Measurements from ENCODE around the gene ZDHHC18.

Gene ZDHHC18

DNA sequence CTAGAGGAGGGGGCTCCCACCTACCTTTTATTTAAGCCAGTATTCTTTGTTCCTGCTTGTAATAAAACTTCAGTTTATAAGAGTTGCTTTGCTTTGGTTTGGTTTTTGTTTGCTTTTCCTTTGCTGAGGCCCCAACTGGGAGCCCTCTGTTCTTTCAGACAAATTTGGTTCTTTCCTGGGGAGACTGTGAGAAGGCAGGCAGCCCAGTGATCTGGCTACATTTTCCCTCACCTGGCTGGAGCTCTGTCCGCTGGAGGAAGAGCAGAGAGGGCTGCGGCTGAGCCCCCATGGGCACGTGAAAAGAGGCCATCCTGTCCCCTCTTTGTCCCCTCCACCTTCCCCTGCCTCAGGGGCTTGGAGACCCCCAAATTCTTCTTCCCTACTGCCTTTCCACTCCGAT is 29.1 kb downstream of the ZDHHC18 start:
- H3K4me3 ChIP-seq (ENCODE audit: low read length) = no peak overlapping the region
- no peak for DNase-seq (ENCODE audit: low read depth)
- TF ChIP-seq, protein P1, sequence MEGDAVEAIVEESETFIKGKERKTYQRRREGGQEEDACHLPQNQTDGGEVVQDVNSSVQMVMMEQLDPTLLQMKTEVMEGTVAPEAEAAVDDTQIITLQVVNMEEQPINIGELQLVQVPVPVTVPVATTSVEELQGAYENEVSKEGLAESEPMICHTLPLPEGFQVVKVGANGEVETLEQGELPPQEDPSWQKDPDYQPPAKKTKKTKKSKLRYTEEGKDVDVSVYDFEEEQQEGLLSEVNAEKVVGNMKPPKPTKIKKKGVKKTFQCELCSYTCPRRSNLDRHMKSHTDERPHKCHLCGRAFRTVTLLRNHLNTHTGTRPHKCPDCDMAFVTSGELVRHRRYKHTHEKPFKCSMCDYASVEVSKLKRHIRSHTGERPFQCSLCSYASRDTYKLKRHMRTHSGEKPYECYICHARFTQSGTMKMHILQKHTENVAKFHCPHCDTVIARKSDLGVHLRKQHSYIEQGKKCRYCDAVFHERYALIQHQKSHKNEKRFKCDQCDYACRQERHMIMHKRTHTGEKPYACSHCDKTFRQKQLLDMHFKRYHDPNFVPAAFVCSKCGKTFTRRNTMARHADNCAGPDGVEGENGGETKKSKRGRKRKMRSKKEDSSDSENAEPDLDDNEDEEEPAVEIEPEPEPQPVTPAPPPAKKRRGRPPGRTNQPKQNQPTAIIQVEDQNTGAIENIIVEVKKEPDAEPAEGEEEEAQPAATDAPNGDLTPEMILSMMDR (conservative IDR thresholded peaks at IDR 0.05; ENCODE audit: low read depth, low read length) = no peak

- H3K4me3 ChIP-seq (ENCODE audit: low read length) = no peak overlapping the region
- no peak for DNase-seq (ENCODE audit: low read depth)
- TF ChIP-seq, protein P1 (conservative IDR thresholded peaks at IDR 0.05; ENCODE audit: low read depth, low read length) = no peak
These were observed 29.7 kb downstream of the ZDHHC18 start for GRCh38 chr1:26856181-26856580.

- TF ChIP-seq, protein P1 (conservative IDR thresholded peaks at IDR 0.05; ENCODE audit: low read depth, low read length) = no peak
- H3K4me3 ChIP-seq (ENCODE audit: low read length) = no peak overlapping the region
- DNase-seq (ENCODE audit: low read depth) = no peak
These were observed 30.3 kb downstream of the ZDHHC18 start for GRCh38 chr1:26856604-26857469.

DNA sequence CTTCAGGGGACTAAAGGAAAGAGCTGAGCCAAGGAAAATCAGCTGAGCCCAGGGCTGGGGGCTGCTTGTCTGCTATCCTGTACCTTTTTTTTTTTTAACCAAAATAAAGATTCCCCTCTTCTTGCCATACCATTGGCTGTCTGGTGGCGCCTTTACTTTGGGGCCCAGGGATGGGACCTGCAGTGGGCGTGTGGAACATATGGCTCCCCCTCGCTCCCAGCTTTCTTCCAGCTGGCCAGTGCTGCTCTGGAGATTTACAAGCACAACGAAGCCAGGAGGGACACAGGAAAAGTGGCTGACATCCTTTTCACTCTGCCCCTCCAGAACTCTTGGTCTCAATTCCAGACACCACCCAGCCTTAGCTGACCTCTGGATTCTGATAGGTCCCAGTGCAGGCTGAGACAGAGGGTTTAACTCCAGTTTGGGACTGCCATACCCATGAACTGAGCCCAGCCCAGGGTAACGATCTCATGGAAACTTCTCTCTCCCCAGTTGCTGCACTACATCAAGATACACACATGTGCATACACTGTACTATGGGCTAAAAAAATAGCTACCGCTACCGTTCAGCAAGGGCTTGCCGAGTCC is 31.1 kb downstream of the ZDHHC18 start:
- no peak for DNase-seq (ENCODE audit: low read depth)
- H3K4me3 ChIP-seq (ENCODE audit: low read length) = no peak overlapping the region
- TF ChIP-seq, protein P1 (conservative IDR thresholded peaks at IDR 0.05; ENCODE audit: low read depth, low read length) = no peak

DNA sequence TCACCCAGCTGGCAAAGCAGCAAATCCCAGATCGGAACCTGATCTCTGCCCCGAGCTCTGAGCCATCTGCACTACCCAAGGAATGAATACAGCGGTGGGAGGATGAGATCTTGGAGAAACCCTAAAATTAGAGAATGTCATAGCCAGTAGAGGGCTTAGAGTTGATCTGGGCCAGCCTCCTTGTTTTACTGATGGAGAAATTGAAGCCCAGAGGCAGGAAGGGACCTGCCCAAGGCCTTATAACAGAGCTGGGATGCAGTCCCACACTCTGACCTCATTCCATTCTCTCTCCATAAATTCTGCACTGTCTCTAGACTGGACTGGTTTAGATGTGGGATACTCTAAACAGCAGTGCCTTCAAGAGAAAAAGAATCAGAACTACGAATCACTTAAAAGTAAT is 31.7 kb downstream of the ZDHHC18 start:
- no peak for DNase-seq (ENCODE audit: low read depth)
- H3K4me3 ChIP-seq (ENCODE audit: low read length) = no peak overlapping the region
- TF ChIP-seq, protein P1 (conservative IDR thresholded peaks at IDR 0.05; ENCODE audit: low read depth, low read length) = no peak

GRCh38 chr1:26858891-26859640 is 32.6 kb downstream of the ZDHHC18 start:
- H3K4me3 ChIP-seq (ENCODE audit: low read length) = no peak overlapping the region

More at GRCh38 chr1:26858891-26859640, 32.6 kb downstream of the ZDHHC18 start:
- no peak for DNase-seq (ENCODE audit: low read depth)
- TF ChIP-seq, protein P1 (conservative IDR thresholded peaks at IDR 0.05; ENCODE audit: low read depth, low read length) = no peak
